ENCODE data around the gene CECR2.

The CECR2 gene

GRCh38 chr22:17580441-17581031, 211.3 kb downstream of the CECR2 start:
- no peak for DNase-seq (ENCODE audit: low read depth, low spot score)
- no peak overlapping the region for H3K4me3 ChIP-seq (ENCODE audit: low read length)

GRCh38 chr22:17581056-17581455, 211.8 kb downstream of the CECR2 start:
- no peak for DNase-seq (ENCODE audit: low read depth, low spot score)
- H3K4me3 ChIP-seq (ENCODE audit: low read length), result no peak overlapping the region

- H3K4me3 ChIP-seq (ENCODE audit: low read length), result no peak overlapping the region
- no peak for DNase-seq (ENCODE audit: low read depth, low spot score)
Measured at GRCh38 chr22:17581631-17582030, 212.4 kb downstream of the CECR2 start.

DNA sequence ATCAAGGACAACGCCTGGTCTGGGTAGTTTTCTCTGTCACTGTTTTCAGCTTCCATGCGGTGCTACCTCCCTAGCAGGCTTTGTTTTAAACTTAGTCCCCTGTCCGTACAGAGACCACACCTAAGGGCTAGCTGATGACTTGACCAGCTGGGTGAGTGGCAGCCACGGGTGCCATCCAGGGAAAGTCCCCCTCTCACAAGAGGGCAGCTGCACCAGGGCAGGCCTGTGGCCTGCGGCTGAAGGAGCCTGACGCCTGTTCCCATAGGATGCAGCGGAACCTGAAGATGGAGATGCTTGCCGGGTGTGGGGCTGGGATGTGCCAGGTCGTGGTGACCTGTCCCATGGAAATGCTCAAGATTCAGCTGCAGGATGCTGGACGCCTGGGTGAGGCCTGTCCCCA, 213.9 kb downstream of the CECR2 start:
- DNase-seq (ENCODE audit: low read depth, low spot score), result no peak
- no peak overlapping the region for H3K4me3 ChIP-seq (ENCODE audit: low read length)

GRCh38 chr22:17586831-17587440, 217.7 kb downstream of the CECR2 start:
- H3K4me3 ChIP-seq (ENCODE audit: low read length), result no peak overlapping the region
- no peak for DNase-seq (ENCODE audit: low read depth, low spot score)

DNA sequence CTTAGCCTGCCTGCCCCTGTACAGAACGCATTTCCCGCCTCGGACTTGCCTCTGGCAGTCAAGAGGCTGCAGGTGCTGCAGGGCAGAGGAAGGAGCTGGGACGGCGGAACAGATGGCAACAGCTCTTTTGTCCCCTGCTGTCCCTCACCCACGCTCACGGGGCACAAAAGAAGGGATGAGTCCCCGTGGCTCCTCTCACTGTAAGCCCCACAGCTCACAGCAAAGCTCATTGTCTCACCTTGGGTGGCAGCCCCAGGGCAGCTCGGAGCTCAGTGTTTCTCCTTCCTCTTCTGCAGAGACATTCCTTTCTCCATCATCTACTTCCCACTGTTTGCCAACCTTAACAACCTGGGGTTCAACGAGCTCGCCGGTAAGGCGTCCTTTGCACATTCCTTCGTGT, 218.4 kb downstream of the CECR2 start:
- no peak for DNase-seq (ENCODE audit: low read depth, low spot score)
- no peak overlapping the region for H3K4me3 ChIP-seq (ENCODE audit: low read length)

DNA sequence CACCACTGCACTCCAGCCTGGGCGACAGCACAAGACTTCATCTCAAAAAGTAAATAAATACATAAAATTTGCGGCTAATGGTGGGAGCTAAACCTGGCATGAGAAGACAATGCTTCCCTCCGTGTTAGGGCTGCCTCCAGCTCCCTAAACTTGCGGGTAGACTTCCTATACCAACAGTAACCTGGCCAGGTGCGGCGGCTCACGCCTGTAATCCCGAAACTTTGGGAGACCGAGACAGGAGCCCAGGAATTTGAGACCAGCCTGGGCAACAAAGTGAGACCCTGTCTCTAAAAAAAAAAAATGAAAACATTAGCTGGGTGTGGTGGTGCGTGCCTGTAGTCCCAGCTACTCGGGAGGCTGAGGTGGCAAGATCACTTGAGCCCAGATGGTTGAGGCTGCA, 219.3 kb downstream of the CECR2 start:
- no peak for DNase-seq (ENCODE audit: low read depth, low spot score)
- H3K4me3 ChIP-seq (ENCODE audit: low read length), result no peak overlapping the region

DNA sequence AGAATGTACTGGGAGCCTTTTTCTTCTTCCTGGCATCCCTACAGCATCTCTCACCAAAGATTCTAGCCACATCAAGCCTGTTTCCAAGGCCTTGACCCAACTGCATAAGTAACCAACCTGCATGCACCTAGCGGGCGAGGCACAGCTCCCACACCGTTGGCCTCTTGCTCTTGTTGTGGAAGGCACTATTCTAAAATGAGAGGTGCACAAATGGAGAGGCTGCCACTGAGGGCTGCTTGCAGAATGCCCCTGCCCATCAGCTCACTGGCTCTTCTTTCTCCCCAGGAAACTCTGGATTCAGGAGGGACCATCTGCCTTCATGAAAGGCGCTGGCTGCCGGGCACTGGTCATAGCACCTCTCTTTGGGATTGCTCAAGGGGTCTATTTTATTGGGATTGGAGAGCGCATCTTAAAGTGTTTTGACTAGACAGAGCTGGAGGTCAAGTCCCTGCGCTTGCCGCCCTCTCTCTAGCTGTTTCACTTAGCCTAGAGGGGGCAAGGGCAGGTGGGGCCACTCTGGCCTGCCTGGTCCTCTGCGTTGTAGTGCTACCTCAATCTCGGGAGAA, 220.6 kb downstream of the CECR2 start:
- DNase-seq (ENCODE audit: low read depth, low spot score), result no peak
- no peak overlapping the region for H3K4me3 ChIP-seq (ENCODE audit: low read length)

DNA sequence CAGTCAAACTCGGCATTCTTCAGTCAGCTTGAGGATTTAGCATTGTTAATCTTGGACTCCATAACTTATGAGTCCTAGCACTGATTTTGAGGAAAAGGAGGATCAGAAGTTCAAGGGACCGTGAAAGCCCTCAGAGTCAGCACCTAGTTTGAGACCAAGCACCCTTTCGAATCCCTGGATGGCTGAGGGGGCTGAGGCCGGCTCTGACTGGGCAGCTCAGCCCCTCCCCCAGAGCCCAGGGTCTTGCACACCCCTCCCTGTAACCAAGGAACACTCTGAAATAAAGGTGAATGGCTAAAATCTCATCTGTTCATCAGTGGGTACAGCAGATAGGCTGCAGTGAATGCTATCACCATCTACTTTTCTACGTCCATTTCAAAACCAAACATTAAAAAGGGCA, 221.3 kb downstream of the CECR2 start:
- H3K4me3 ChIP-seq (ENCODE audit: low read length), result no peak overlapping the region
- DNase-seq (ENCODE audit: low read depth, low spot score), result no peak

DNA sequence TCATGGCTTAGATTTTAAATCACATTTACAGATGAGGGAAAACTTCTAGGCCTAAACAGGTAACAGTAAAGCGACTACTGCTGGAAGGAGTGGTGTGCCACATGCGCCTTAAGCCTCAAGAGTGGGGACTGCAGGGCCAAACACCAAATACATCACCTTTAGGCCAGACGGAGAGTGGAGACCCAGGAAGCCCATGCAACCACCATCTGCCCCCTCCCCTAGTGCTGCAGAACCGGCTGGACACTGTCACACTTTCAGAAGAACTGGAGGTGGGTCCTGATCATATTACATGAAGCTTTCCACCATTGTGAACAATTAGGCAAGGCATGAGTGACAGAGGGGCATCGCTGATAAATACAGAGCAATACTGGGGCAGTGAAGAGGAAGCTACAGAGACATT, 222.9 kb downstream of the CECR2 start:
- DNase-seq (ENCODE audit: low read depth, low spot score), result no peak
- no peak overlapping the region for H3K4me3 ChIP-seq (ENCODE audit: low read length)

GRCh38 chr22:17596226-17596625, 227.0 kb downstream of the CECR2 start:
- H3K4me3 ChIP-seq (ENCODE audit: low read length), result no peak overlapping the region
- DNase-seq (ENCODE audit: low read depth, low spot score), result no peak

DNA sequence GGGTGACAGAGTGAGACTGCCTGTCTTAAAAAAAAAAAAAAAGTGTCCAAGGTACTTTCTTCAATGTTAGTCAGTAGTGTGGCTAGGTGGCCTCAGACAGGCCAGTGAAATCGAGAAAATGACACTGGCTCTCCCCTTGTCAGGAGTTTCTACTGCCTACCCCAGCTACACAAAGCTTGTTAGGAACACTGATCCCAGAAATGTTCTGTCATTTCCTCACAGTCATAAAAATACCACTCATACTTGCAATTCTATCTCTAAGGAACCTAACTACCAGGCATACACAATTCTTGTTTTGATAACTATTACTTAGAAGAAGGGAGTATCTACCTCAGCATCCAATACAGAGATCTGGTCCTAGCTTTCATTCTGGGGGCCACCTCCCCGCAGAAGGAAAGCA, 228.0 kb downstream of the CECR2 start:
- DNase-seq (ENCODE audit: low read depth, low spot score), result no peak

GRCh38 chr22:17598318-17598717, 229.1 kb downstream of the CECR2 start:
- no peak for DNase-seq (ENCODE audit: low read depth, low spot score)
- H3K4me3 ChIP-seq (ENCODE audit: low read length), result no peak overlapping the region

More for the DNA sequence above, 228.0 kb downstream of the CECR2 start:
- H3K4me3 ChIP-seq (ENCODE audit: low read length), result no peak overlapping the region

- H3K4me3 ChIP-seq (ENCODE audit: low read length), result no peak overlapping the region
- DNase-seq (ENCODE audit: low read depth, low spot score), result no peak
Measured at GRCh38 chr22:17601031-17601430, 231.8 kb downstream of the CECR2 start.

DNA sequence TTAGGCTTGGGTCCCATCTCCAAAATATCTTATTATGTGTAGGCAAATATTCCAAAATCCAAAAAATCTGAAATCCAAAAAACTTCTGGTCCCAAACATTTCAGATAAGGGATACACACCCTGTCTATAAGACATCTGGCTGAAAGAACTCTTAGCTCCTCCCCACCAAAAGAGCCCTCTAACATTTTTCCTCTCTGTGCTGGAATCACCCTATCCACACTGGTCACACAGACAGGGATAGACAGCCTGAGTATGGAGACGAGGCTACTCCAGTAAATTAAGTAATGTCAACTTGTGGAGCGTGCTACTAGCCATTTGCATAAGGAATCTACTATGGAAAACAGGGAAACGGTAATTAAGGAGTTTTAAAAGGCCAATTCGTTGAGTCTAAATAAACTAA, 234.4 kb downstream of the CECR2 start:
- DNase-seq (ENCODE audit: low read depth, low spot score), result no peak

DNA sequence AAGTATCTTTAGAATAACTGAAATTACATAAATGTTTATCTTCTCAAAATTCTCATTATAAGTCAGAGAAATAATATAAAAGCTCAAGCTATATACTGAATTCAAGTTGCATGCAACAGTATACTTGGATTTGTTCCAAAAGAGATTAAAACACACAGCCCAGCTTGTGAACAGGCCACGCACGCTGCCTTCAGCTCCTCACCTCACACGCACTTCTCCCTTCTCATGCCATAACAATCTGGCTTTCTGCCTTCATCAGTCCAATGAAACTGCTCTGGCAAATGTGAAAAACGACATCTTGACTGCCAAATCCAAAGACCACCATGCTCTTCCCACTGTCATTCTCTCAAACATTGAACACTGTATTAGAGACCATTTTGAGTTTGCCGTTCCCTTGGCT, 237.2 kb downstream of the CECR2 start:
- no peak for DNase-seq (ENCODE audit: low read depth, low spot score)
- H3K4me3 ChIP-seq (ENCODE audit: low read length), result no peak overlapping the region

More for the DNA sequence above, 234.4 kb downstream of the CECR2 start:
- no peak overlapping the region for H3K4me3 ChIP-seq (ENCODE audit: low read length)

All from Jurkat, Clone E6-1 (cell line).